ENCODE data around the gene RWDD3. TPM values are rescaled to one million over a fixed set of nuclear protein-coding genes. Genes with fewer than 3 reads are reported as not detected.

The RWDD3 gene
- total RNA-seq, 3 donors from 2014 or later = 9.2 to 20.3 (median 11.5) TPM

- Histone ChIP-seq H3K4me1 (no peaks in the 10 kb centered on the region), H3K36me3 (no peaks in the 10 kb centered on the region), H3K9me3 (peaks cover 0 to 11% of the 10 kb centered on the region in 2 donors), H3K4me3 (no peak overlapping the region), H3K27me3 (no peaks in the 10 kb centered on the region), H3K27ac (no peak overlapping the region)
- intact Hi-C loops (cut with DNase I; ENCODE audit: low total_unique reads) = no loop called here
- TF ChIP-seq POLR2AphosphoS5 (IDR thresholded peaks at IDR 0.05) (no peak), POLR2A (IDR thresholded peaks at IDR 0.05) (no peak)
- TF ChIP-seq, protein P1, sequence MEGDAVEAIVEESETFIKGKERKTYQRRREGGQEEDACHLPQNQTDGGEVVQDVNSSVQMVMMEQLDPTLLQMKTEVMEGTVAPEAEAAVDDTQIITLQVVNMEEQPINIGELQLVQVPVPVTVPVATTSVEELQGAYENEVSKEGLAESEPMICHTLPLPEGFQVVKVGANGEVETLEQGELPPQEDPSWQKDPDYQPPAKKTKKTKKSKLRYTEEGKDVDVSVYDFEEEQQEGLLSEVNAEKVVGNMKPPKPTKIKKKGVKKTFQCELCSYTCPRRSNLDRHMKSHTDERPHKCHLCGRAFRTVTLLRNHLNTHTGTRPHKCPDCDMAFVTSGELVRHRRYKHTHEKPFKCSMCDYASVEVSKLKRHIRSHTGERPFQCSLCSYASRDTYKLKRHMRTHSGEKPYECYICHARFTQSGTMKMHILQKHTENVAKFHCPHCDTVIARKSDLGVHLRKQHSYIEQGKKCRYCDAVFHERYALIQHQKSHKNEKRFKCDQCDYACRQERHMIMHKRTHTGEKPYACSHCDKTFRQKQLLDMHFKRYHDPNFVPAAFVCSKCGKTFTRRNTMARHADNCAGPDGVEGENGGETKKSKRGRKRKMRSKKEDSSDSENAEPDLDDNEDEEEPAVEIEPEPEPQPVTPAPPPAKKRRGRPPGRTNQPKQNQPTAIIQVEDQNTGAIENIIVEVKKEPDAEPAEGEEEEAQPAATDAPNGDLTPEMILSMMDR (IDR thresholded peaks at IDR 0.05) = no peak
- DNase-seq (ENCODE audit: low spot score in 2 of 2) = no peak
Measured at GRCh38 chr1:95276429-95276828, 42.4 kb downstream of the RWDD3 start.

- Histone ChIP-seq H3K9me3 (peaks cover 0 to 2% of the 10 kb centered on the region in 2 donors), H3K27me3 (no peaks in the 10 kb centered on the region), H3K36me3 (no peaks in the 10 kb centered on the region), H3K4me1 (no peaks in the 10 kb centered on the region), H3K27ac (no peak overlapping the region), H3K4me3 (no peak overlapping the region)
- intact Hi-C loops (cut with DNase I; ENCODE audit: low total_unique reads) = no loop called here
- no peak for DNase-seq (ENCODE audit: low spot score in 2 of 2)
- TF ChIP-seq, protein P1 (IDR thresholded peaks at IDR 0.05) = no peak
- TF ChIP-seq POLR2AphosphoS5 (IDR thresholded peaks at IDR 0.05) (no peak), POLR2A (IDR thresholded peaks at IDR 0.05) (no peak)
Measured at GRCh38 chr1:95278173-95279006, 44.4 kb downstream of the RWDD3 start.

GRCh38 chr1:95281781-95282517, 47.9 kb downstream of the RWDD3 start:
- no peaks in the 10 kb centered on the region for H3K4me1 ChIP-seq
- H3K36me3 ChIP-seq = no peaks in the 10 kb centered on the region
- no peaks in the 10 kb centered on the region for H3K9me3 ChIP-seq
- no peak for DNase-seq (ENCODE audit: low spot score in 2 of 2)
- H3K27me3 ChIP-seq = no peaks in the 10 kb centered on the region
- H3K4me3 ChIP-seq = no peak overlapping the region
- H3K27ac ChIP-seq = no peak overlapping the region
- intact Hi-C loops (cut with DNase I; ENCODE audit: low total_unique reads) = no loop called here
- TF ChIP-seq POLR2A (IDR thresholded peaks at IDR 0.05) = no peak
- no peak for TF ChIP-seq POLR2AphosphoS5 (IDR thresholded peaks at IDR 0.05)
- TF ChIP-seq, protein P1 (IDR thresholded peaks at IDR 0.05) = no peak

DNA sequence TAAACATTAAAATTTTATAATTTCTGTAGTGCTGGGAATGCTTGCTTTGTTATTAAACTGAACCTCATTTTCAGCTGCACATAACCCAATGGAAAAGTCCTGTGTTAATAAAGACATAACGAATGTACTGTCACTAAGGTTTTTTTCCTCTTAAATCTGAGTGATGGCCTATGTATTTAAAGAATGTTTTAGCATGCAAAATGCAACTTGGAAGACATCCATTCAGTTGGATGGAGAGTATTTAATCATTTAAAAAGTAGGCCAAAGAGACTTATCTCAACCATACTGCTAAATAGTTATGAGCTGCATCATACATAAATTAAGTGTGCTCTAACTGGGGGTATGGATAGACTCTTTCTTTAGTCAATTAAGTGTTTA, 48.5 kb downstream of the RWDD3 start:
- DNase-seq (ENCODE audit: low spot score in 2 of 2) = no peak
- no peak overlapping the region for H3K27ac ChIP-seq
- no peak for TF ChIP-seq POLR2A (IDR thresholded peaks at IDR 0.05)
- TF ChIP-seq, protein P1 (IDR thresholded peaks at IDR 0.05) = no peak
- TF ChIP-seq POLR2AphosphoS5 (IDR thresholded peaks at IDR 0.05) = no peak
- no peaks in the 10 kb centered on the region for H3K27me3 ChIP-seq
- no peaks in the 10 kb centered on the region for H3K9me3 ChIP-seq
- H3K4me1 ChIP-seq = no peaks in the 10 kb centered on the region
- intact Hi-C loops (cut with DNase I; ENCODE audit: low total_unique reads) = no loop called here
- H3K4me3 ChIP-seq = no peak overlapping the region
- no peaks in the 10 kb centered on the region for H3K36me3 ChIP-seq

- Histone ChIP-seq H3K36me3 (no peaks in the 10 kb centered on the region), H3K4me1 (no peaks in the 10 kb centered on the region), H3K27ac (no peak overlapping the region), H3K4me3 (no peak overlapping the region), H3K27me3 (no peaks in the 10 kb centered on the region), H3K9me3 (no peaks in the 10 kb centered on the region)
- DNase-seq (ENCODE audit: low spot score in 2 of 2) = no peak
- TF ChIP-seq POLR2AphosphoS5 (IDR thresholded peaks at IDR 0.05) = no peak
- no peak for TF ChIP-seq POLR2A (IDR thresholded peaks at IDR 0.05)
- intact Hi-C loops (cut with DNase I; ENCODE audit: low total_unique reads) = no loop called here
Measured at GRCh38 chr1:95284420-95284819, 50.4 kb downstream of the RWDD3 start.
